GM10248 (cell line): Measurements from ENCODE around the gene BAG5.

Experiments used
- CTCF ChIA-PET: fragments of 300-600 bp; sonication (Branson Sonifier 250); formaldehyde crosslinking; extraction: SDS; loops from one replicate; lab custom pipeline; 2021; ENCODE audit warnings: antibody characterized with exemption; lab: Yijun Ruan, JAX
- POLR2A ChIA-PET: fragments of 350-650 bp; sonication (Branson Sonifier 250); formaldehyde crosslinking; extraction: SDS; loops from one replicate; lab custom pipeline; 2020; ENCODE audit warnings: antibody characterized with exemption; lab: Yijun Ruan, JAX
- DNase-seq: peaks from one replicate; pipeline ENCODE4 v3.0.0; 2012; ENCODE audit errors: extremely low spot score
- CTCF ChIP-seq: IDR thresholded peaks from 2 replicates; pipeline ENCODE4 v1.5.1; 2012; ENCODE audit warnings: mild to moderate bottlenecking, low read depth; ENCODE audit errors: extremely low read depth, missing control alignments, control extremely low read depth

Gene BAG5

GRCh38 chr14:103568952-103569351, 6.5 kb upstream of the BAG5 start:
- no peak for DNase-seq

GRCh38 chr14:103563844-103564505, 1.5 kb upstream of the BAG5 start:
- CTCF ChIA-PET, result interaction anchor here (1.0 to 1.1 kb wide), 3 partner anchors 28 to 64 kb away, joined by 3 to 4 read pairs (median 3); no protein-coding TSS in a partner anchor
- no peak for DNase-seq
- no peak for TF ChIP-seq CTCF
- POLR2A ChIA-PET, result no interaction called here

More at GRCh38 chr14:103568952-103569351, 6.5 kb upstream of the BAG5 start:
- TF ChIP-seq CTCF, result no peak
- ChIA-PET CTCF (interaction anchor here (2.5 to 2.9 kb wide), 2 partner anchors 11 to 16 kb away, joined by 6 to 8 read pairs; no protein-coding TSS in a partner anchor), POLR2A (no interaction called here)

GRCh38 chr14:103563226-103563620, 766 bp upstream of the BAG5 start:
- TF ChIP-seq CTCF, result no peak
- ChIA-PET CTCF (interaction anchor here (1.0 to 1.1 kb wide), 2 partner anchors 44 to 63 kb away, joined by 3 to 4 read pairs; no protein-coding TSS in a partner anchor), POLR2A (no interaction called here)

GRCh38 chr14:103562179-103562428, 353 bp downstream of the BAG5 start:
- no peak for DNase-seq
- no peak for TF ChIP-seq CTCF
- ChIA-PET CTCF (interaction anchor here (0.9 to 2.4 kb wide), 7 partner anchors 10 to 458 kb away, joined by 3 to 7 read pairs (median 6); no protein-coding TSS in a partner anchor), POLR2A (no interaction called here)

More at GRCh38 chr14:103563226-103563620, 766 bp upstream of the BAG5 start:
- DNase-seq, result no peak

GRCh38 chr14:103561381-103562178, 877 bp downstream of the BAG5 start:
- no peak for TF ChIP-seq CTCF
- CTCF ChIA-PET, result interaction anchor here (0.9 to 2.4 kb wide), 8 partner anchors 9 to 457 kb away, joined by 3 to 7 read pairs (median 6); no protein-coding TSS in a partner anchor

GRCh38 chr14:103560691-103561090, 1.8 kb downstream of the BAG5 start:
- ChIA-PET POLR2A (no interaction called here), CTCF (interaction anchor here (1.3 to 2.4 kb wide), 6 partner anchors 9 to 126 kb away, joined by 4 to 7 read pairs (median 6); no protein-coding TSS in a partner anchor)
- no peak for TF ChIP-seq CTCF
- DNase-seq, result no peak

More at GRCh38 chr14:103561381-103562178, 877 bp downstream of the BAG5 start:
- DNase-seq, result peak; percentile 64
- POLR2A ChIA-PET, result no interaction called here
